Esophagus (tissue), 2 donors: Measurements from ENCODE around the gene PRKN. TPM values are rescaled to one million over a fixed set of nuclear protein-coding genes. Genes with fewer than 3 reads are reported as not detected.

Source experiments
- H3K27ac ChIP-seq, 2 donors: one replicate each; pipeline ENCODE4 v1.5.1; 2013; ENCODE audit warnings: low read depth in 2 of 2, mild to moderate bottlenecking in 2 of 2, inconsistent platforms in 1 of 2, low read length in 1 of 2, moderate library complexity in 1 of 2
- H3K27me3 ChIP-seq, 2 donors: one replicate each; pipeline ENCODE4 v1.6.1; 2013; ENCODE audit warnings: low read length in 2 of 2, control low read depth in 1 of 2, mild to moderate bottlenecking in 1 of 2; ENCODE audit not compliant: insufficient read depth in 2 of 2, control insufficient read depth in 1 of 2
- H3K36me3 ChIP-seq, 2 donors: one replicate each; pipeline ENCODE4 v1.6.1; 2013; ENCODE audit warnings: low read length in 1 of 2; ENCODE audit not compliant: control insufficient read depth in 2 of 2, insufficient read depth in 2 of 2
- H3K4me1 ChIP-seq, 2 donors: one replicate each; pipeline ENCODE4 v1.6.1; 2013; ENCODE audit warnings: low read length in 1 of 2; ENCODE audit not compliant: control insufficient read depth in 2 of 2, insufficient read depth in 2 of 2
- H3K4me3 ChIP-seq, 2 donors: one replicate each; pipeline ENCODE4 v1.5.1; 2013; ENCODE audit warnings: low read length in 2 of 2, mild to moderate bottlenecking in 2 of 2, low read depth in 1 of 2, moderate library complexity in 1 of 2
- H3K9me3 ChIP-seq, 2 donors: one replicate each; pipeline ENCODE4 v1.6.1; 2013; ENCODE audit warnings: mild to moderate bottlenecking in 2 of 2, low read depth in 1 of 2, low read length in 1 of 2, moderate library complexity in 1 of 2; ENCODE audit not compliant: control insufficient read depth in 2 of 2, insufficient read depth in 1 of 2
- WGBS, 2 donors: extraction: QIAGEN DNeasy Blood & Tissue Kit; methylation state at CpG; one replicate each; pipeline ENCODE4 v1.1.7; 2013; 5-methylcytosine and 5-hydroxymethylcytosine counted together
- polyA plus RNA-seq, 2 donors: library from polyadenylated mRNA; stranded (reverse); fragments of 200-250 nt; gene quantifications; one replicate each; pipeline ENCODE4 v1.2.3, GENCODE V29; 2013
- donor health status: healthy with polysubstance abuse.
- donor health status: Bipolar disorder and iron deficiency.

The PRKN gene
- polyA plus RNA-seq, 2 donors = 0.28 to 0.45 TPM

- 71 to 79% methylated on average over 15 of the region's 15 CpGs for WGBS, 2 donors
- Histone ChIP-seq H3K4me3 (no peak overlapping the region), H3K27me3 (no peaks in the 10 kb centered on the region), H3K9me3 (no peaks in the 10 kb centered on the region), H3K27ac (no peak overlapping the region), H3K4me1 (no peaks in the 10 kb centered on the region), H3K36me3 (no peaks in the 10 kb centered on the region)
Measured at GRCh38 chr6:162124710-162125435, 602.7 kb downstream of the PRKN start.

DNA sequence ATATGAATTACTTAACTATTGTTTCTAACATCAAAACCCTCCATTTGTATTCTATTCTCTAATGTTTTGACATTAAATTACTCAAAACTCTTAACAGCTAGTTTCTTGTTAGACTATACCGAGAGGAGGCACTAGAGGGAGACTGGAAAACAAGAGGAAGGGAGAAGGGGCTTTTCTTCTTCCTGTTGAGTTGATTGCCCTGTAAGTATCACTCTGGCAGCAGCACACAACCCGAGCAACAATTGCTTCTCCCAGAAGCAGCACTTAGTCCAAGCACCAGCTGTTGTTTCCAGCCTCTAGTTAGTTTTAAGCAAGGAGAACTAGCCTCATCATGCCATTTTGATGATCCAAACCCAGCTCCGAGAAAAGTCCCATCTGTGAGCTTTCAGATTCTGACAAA lies 603.8 kb downstream of the PRKN start:
- Histone ChIP-seq H3K4me1 (no peaks in the 10 kb centered on the region), H3K27me3 (no peaks in the 10 kb centered on the region), H3K36me3 (no peaks in the 10 kb centered on the region), H3K9me3 (no peaks in the 10 kb centered on the region), H3K4me3 (no peak overlapping the region), H3K27ac (no peak overlapping the region)
- 46 to 48% methylated on average over 3 of the region's 3 CpGs for WGBS, 2 donors

DNA sequence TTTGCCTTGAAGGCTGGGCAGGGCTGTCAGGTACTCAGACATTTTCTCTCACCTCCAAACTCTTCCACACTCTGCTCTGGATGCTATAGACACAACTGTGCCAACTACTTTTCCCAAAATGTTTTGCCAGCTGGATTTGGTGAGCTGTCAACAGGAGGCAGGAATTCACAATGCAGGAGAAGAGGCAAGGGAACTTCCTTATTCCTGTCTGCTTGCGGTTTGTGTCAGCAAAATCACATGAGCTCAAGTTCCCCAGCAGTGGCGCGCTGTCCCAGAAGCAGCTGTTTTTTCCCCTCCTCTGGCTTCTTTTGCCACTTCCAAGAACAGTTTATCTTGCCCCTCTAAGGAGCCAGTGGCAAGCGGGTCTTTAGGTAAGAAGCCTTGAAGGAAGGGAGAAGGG lies 608.2 kb downstream of the PRKN start:
- Histone ChIP-seq H3K4me1 (no peaks in the 10 kb centered on the region), H3K27me3 (no peaks in the 10 kb centered on the region), H3K9me3 (no peaks in the 10 kb centered on the region), H3K4me3 (no peak overlapping the region), H3K27ac (no peak overlapping the region), H3K36me3 (no peaks in the 10 kb centered on the region)
- WGBS, 2 donors = 29 to 44% methylated on average over 4 of the region's 4 CpGs

GRCh38 chr6:162118706-162119105 lies 608.9 kb downstream of the PRKN start:
- Histone ChIP-seq H3K36me3 (no peaks in the 10 kb centered on the region), H3K27me3 (no peaks in the 10 kb centered on the region), H3K27ac (no peak overlapping the region), H3K9me3 (no peaks in the 10 kb centered on the region), H3K4me3 (no peak overlapping the region), H3K4me1 (no peaks in the 10 kb centered on the region)
- 47 to 62% methylated on average over 5 of the region's 5 CpGs for WGBS, 2 donors

DNA sequence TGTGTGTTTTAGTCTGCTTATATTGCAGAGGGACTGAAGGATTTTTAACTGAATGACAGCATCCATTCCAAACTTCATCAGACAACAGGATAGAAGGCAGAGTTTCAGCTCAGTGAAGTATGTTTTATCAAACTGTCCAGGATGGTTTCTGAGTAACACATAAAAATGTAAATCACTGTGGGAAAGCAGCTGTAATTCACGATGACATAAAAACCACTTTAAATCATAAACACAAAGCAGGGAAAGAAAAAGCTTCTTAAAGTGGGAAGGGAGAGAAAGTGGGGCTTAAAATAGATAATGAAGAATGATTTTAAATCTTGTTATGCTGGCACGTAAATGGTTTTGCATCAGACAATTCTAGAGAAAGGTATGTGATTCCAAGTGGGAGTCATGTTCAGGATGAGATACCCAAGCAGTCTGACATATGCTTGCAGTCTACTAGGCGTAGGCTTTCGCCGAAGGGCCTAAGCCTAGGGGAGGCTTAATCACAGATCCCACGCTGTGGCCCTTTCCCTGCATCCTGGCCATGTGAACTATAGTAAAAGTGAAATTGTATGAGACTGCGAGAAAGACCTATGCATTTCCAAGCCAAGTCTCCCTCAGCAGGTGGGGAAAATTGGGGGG lies 610.6 kb downstream of the PRKN start:
- Histone ChIP-seq H3K27me3 (no peaks in the 10 kb centered on the region), H3K4me3 (no peak overlapping the region), H3K27ac (no peak overlapping the region), H3K4me1 (no peaks in the 10 kb centered on the region), H3K9me3 (no peaks in the 10 kb centered on the region), H3K36me3 (no peaks in the 10 kb centered on the region)
- 91% methylated on average over 7 of the region's 7 CpGs for WGBS, 2 donors

- H3K27me3 ChIP-seq = no peaks in the 10 kb centered on the region
- WGBS, 2 donors = 73 to 79% methylated on average over 2 of the region's 2 CpGs
- no peaks in the 10 kb centered on the region for H3K36me3 ChIP-seq
- no peak overlapping the region for H3K27ac ChIP-seq
- H3K4me1 ChIP-seq = no peaks in the 10 kb centered on the region
- H3K9me3 ChIP-seq = no peaks in the 10 kb centered on the region
- no peak overlapping the region for H3K4me3 ChIP-seq
Measured at GRCh38 chr6:162109480-162110050, 618.0 kb downstream of the PRKN start.

GRCh38 chr6:162108041-162108440 lies 619.5 kb downstream of the PRKN start:
- WGBS, 2 donors = 83 to 89% methylated on average over 3 of the region's 3 CpGs

DNA sequence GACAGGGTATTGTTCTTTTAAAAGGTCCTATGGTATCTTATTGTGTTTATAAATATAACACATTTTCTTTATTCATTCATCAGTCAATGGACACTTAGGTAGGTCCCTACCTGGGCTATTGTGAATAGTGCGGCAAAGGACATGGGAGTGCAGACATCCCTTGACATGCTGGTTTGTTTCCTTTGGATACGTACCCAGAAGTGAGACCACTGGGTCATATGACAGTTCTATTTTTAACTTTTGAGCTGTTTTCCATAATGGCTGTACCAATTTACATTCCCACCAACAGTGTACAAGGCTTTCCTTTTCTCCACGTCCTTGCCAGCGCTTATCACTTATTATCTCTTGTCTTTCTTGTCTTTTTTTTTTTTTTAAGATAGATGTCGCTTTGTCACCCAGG lies 627.5 kb downstream of the PRKN start:
- Histone ChIP-seq H3K27me3 (no peaks in the 10 kb centered on the region), H3K36me3 (no peaks in the 10 kb centered on the region), H3K9me3 (no peaks in the 10 kb centered on the region), H3K4me3 (no peak overlapping the region), H3K27ac (no peak overlapping the region), H3K4me1 (no peaks in the 10 kb centered on the region)
- WGBS, 2 donors = 92% methylated on average over 5 of the region's 5 CpGs

More at GRCh38 chr6:162108041-162108440, 619.5 kb downstream of the PRKN start:
- Histone ChIP-seq H3K27ac (no peak overlapping the region), H3K36me3 (no peaks in the 10 kb centered on the region), H3K9me3 (no peaks in the 10 kb centered on the region), H3K4me3 (no peak overlapping the region), H3K4me1 (no peaks in the 10 kb centered on the region), H3K27me3 (no peaks in the 10 kb centered on the region)

GRCh38 chr6:162099685-162100084 lies 627.9 kb downstream of the PRKN start:
- Histone ChIP-seq H3K9me3 (no peaks in the 10 kb centered on the region), H3K27ac (no peak overlapping the region), H3K4me1 (no peaks in the 10 kb centered on the region), H3K4me3 (no peak overlapping the region), H3K36me3 (no peaks in the 10 kb centered on the region), H3K27me3 (no peaks in the 10 kb centered on the region)
- WGBS, 2 donors = 60 to 84% methylated on average over 5 of the region's 5 CpGs
